HepG2 (cell line): ENCODE measurements around the gene ZMYND8. TPM values are rescaled to one million over a fixed set of nuclear protein-coding genes. Genes with fewer than 3 reads are reported as not detected.

Experiments used
- DNMT1 ChIP-seq: sonication (generic); formaldehyde crosslinking; IDR thresholded peaks from 2 replicates; pipeline ENCODE4 v1.5.1; 2020; ENCODE audit warnings: mild to moderate bottlenecking, missing genetic modification reagents
- E2F5 ChIP-seq: sonication (generic); formaldehyde crosslinking; conservative IDR thresholded peaks from 2 replicates; pipeline ENCODE4 v1.4.0; 2020; ENCODE audit warnings: missing genetic modification reagents
- NFIC ChIP-seq: IDR thresholded peaks from 2 replicates; pipeline ENCODE4 v1.6.1; 2012; ENCODE audit warnings: mild to moderate bottlenecking, low read length, inconsistent platforms
- PREB ChIP-seq: sonication (generic); formaldehyde crosslinking; IDR thresholded peaks from 2 replicates; pipeline ENCODE4 v1.4.0; 2020; ENCODE audit warnings: missing genetic modification reagents
- ZBTB3 ChIP-seq: sonication (generic); formaldehyde crosslinking; IDR thresholded peaks from 2 replicates; pipeline ENCODE4 v1.4.0; 2020; ENCODE audit warnings: low read depth, mild to moderate bottlenecking, moderate library complexity, missing genetic modification reagents, borderline replicate concordance
- ZBTB44 ChIP-seq: sonication (generic); formaldehyde crosslinking; IDR thresholded peaks from 2 replicates; pipeline ENCODE4 v1.4.0; 2020; ENCODE audit warnings: missing genetic modification reagents
- ZEB1 ChIP-seq: IDR thresholded peaks from 2 replicates; pipeline ENCODE4 v1.6.1; 2012; ENCODE audit warnings: mild to moderate bottlenecking, low read depth, inconsistent platforms; ENCODE audit not compliant: insufficient replicate concordance
- ZNF407 ChIP-seq: sonication (generic); formaldehyde crosslinking; IDR thresholded peaks from one replicate; pipeline ENCODE4 v1.5.1; 2020; ENCODE audit warnings: mild to moderate bottlenecking, missing genetic modification reagents; ENCODE audit errors: not compliant biosample characterization
- ZNF580 ChIP-seq: IDR thresholded peaks from 2 replicates; pipeline ENCODE4 v1.6.1; 2016; ENCODE audit warnings: low read depth, borderline replicate concordance
- ZNF691 ChIP-seq: sonication (generic); formaldehyde crosslinking; IDR thresholded peaks from 2 replicates; pipeline ENCODE4 v1.4.0; 2020; ENCODE audit warnings: missing genetic modification reagents, low read depth, mild to moderate bottlenecking, borderline replicate concordance
- ZNF768 ChIP-seq: sonication (generic); formaldehyde crosslinking; IDR thresholded peaks from 2 replicates; pipeline ENCODE4 v1.4.0; 2020; ENCODE audit warnings: missing genetic modification reagents
- ZNF839 ChIP-seq: sonication (generic); formaldehyde crosslinking; IDR thresholded peaks from 2 replicates; pipeline ENCODE4 v1.4.0; 2020; ENCODE audit warnings: missing genetic modification reagents, mild to moderate bottlenecking, borderline replicate concordance
- ZSCAN29 ChIP-seq: sonication (generic); formaldehyde crosslinking; conservative IDR thresholded peaks from 2 replicates; pipeline ENCODE4 v1.4.0; 2020; ENCODE audit warnings: mild to moderate bottlenecking, missing genetic modification reagents
- polyA plus RNA-seq, 8 experiments: library from polyadenylated mRNA; depleted of rRNA in 3 of 8; stranded (reverse) in 7 of 8; unstranded in 1 of 8; fragments of >200 nt; fragmentation: Illumina TruSeq in 4 of 8; extraction: Trizol in 4 of 8; gene quantifications; 2 replicates each; pipeline versions ENCODE4 v1.2.1 to v1.2.3, GENCODE V29; 2011 to 2016; ENCODE audit warnings: low read depth in 4 of 8, missing spikeins in 1 of 8, mixed read lengths in 1 of 8; ENCODE audit not compliant: insufficient read depth in 1 of 8
- total RNA-seq, 5 experiments: library from RNA; depleted of rRNA; stranded (reverse); fragments of >200 nt; fragmentation: Illumina TruSeq; extraction: Trizol; gene quantifications; 2 replicates each; pipeline ENCODE4 v1.2.3, GENCODE V29; 2016; ENCODE audit warnings: low read depth in 1 of 5

Gene ZMYND8
- total and polyA plus RNA-seq, 2 of the 13 experiments (the other 11 are each of a cell fraction or from before 2014, with no cell fraction given) = 53.9 to 84.7 TPM

- TF ChIP-seq ZNF580 (CRISPR knock-in tag) (no peak), ZNF839 (CRISPR knock-in tag) (no peak), ZSCAN29 (CRISPR knock-in tag) (0 out of 2 replicates have a peak, but pooled peaks have one; percentile 28), ZBTB44 (CRISPR knock-in tag) (no peak), NFIC (peak; percentile 3; the same call in 1 of the 2 replicates), ZNF691 (no peak; the same call in 1 of the 2 replicates), ZBTB3 (CRISPR knock-in tag) (peak; percentile 50; the same call in 1 of the 2 replicates), PREB (no peak), ZEB1 (peak; percentile 43), E2F5 (0 out of 2 replicates have a peak, but pooled peaks have one; percentile 13), ZNF407 (CRISPR knock-in tag) (peak; percentile 39), ZNF768 (CRISPR knock-in tag) (no peak; the same call in 1 of the 2 replicates), DNMT1 (CRISPR knock-in tag) (no peak)
Observed at GRCh38 chr20:47318586-47319516, 37.6 kb downstream of the ZMYND8 start (continued).
